IMR-90 (cell line): ENCODE measurements around the gene CANT1. TPM values are rescaled to one million over a fixed set of nuclear protein-coding genes. Genes with fewer than 3 reads are reported as not detected.

Source experiments
- ATAC-seq: fragments of 200-7000 bp; cut with Tn5 transposase; 2 replicates; pipeline ENCODE4 v1.9.1; 2020; ENCODE audit warnings: low read depth, mild to moderate bottlenecking, moderate library complexity
- BruUV-seq: library from RNA; stranded (reverse); fragments of 400-500 nt; replicated peaks from 2 replicates; lab custom pipeline; 2021; lab: Mats Ljungman, UMichigan
- CTCF ChIA-PET: fragments of 300-600 bp; formaldehyde crosslinking; extraction: SDS; loops from one replicate; lab custom pipeline; 2021; ENCODE audit warnings: antibody characterized with exemption; lab: Yijun Ruan, JAX
- POLR2A ChIA-PET: fragments of 300-600 bp; sonication (Branson Sonifier 250); formaldehyde crosslinking; loops from one replicate; lab custom pipeline; 2022; ENCODE audit warnings: antibody characterized with exemption; ENCODE audit not compliant: unreplicated experiment; lab: Charles Lee
- DNase-seq: peaks from one replicate; pipeline ENCODE4 v3.0.0; 2013
- H2AFZ ChIP-seq: replicated peaks from 2 replicates; pipeline ENCODE3; 2013; ENCODE audit warnings: low read length, mild to moderate bottlenecking; ENCODE audit not compliant: poor library complexity
- H2AK5ac ChIP-seq: 2 replicates; pipeline ENCODE4 v1.6.1; 2013; ENCODE audit warnings: low read depth, low read length, inconsistent platforms
- H2AK9ac ChIP-seq: replicated peaks from 2 replicates; pipeline ENCODE3; 2013; ENCODE audit warnings: mild to moderate bottlenecking, low read depth, low read length, moderate library complexity; ENCODE audit not compliant: poor library complexity
- H2BK120ac ChIP-seq: 2 replicates; pipeline ENCODE4 v1.6.1; 2013; ENCODE audit warnings: low read depth, low read length, inconsistent platforms
- H2BK15ac ChIP-seq: 3 replicates; pipeline ENCODE4 v1.6.1; 2013; ENCODE audit warnings: low read depth, low read length, inconsistent platforms
- H2BK20ac ChIP-seq: 2 replicates; pipeline ENCODE4 v1.6.1; 2013; ENCODE audit warnings: low read depth, mild to moderate bottlenecking, inconsistent platforms, low read length, moderate library complexity
- H2BK5ac ChIP-seq: 2 replicates; pipeline ENCODE4 v1.6.1; 2013; ENCODE audit warnings: mild to moderate bottlenecking, low read depth, low read length, inconsistent platforms; ENCODE audit not compliant: poor library complexity, severe bottlenecking
- H3K14ac ChIP-seq: replicated peaks from 2 replicates; pipeline ENCODE4 v1.6.1; 2013; ENCODE audit warnings: low read depth, low read length, inconsistent platforms
- H3K18ac ChIP-seq: 2 replicates; pipeline ENCODE4 v1.6.1; 2013; ENCODE audit warnings: low read depth, low read length, control low read depth
- H3K23ac ChIP-seq: 2 replicates; pipeline ENCODE4 v1.6.1; 2013; ENCODE audit warnings: low read depth, low read length, inconsistent platforms
- H3K27ac ChIP-seq: 2 replicates; pipeline ENCODE4 v1.5.1; 2013; ENCODE audit warnings: mild to moderate bottlenecking, control low read depth, low read length; ENCODE audit not compliant: insufficient read depth
- H3K27me3 ChIP-seq: 2 replicates; pipeline ENCODE4 v1.6.1; 2013; ENCODE audit warnings: low read length; ENCODE audit not compliant: control insufficient read depth, insufficient read depth
- H3K36me3 ChIP-seq: 2 replicates; pipeline ENCODE4 v1.6.1; 2013; ENCODE audit warnings: low read length, mixed read lengths; ENCODE audit not compliant: control insufficient read depth, insufficient read depth
- H3K4ac ChIP-seq: 2 replicates; pipeline ENCODE4 v1.6.1; 2013; ENCODE audit warnings: low read depth, low read length, inconsistent platforms
- H3K4me1 ChIP-seq: 2 replicates; pipeline ENCODE4 v1.6.1; 2013; ENCODE audit warnings: low read length, mixed read lengths; ENCODE audit not compliant: control insufficient read depth, insufficient read depth
- H3K4me2 ChIP-seq: 2 replicates; pipeline ENCODE4 v1.6.1; 2013; ENCODE audit warnings: low read depth, mild to moderate bottlenecking, control low read depth, low read length, moderate library complexity
- H3K4me3 ChIP-seq: 2 replicates; pipeline ENCODE4 v1.5.1; 2013; ENCODE audit warnings: low read depth, mild to moderate bottlenecking, control low read depth, low read length, moderate library complexity; ENCODE audit not compliant: insufficient read depth
- H3K56ac ChIP-seq: 2 replicates; pipeline ENCODE4 v1.6.1; 2013; ENCODE audit warnings: low read length, inconsistent platforms; ENCODE audit not compliant: insufficient read depth; ENCODE audit errors: extremely low read depth
- H3K79me1 ChIP-seq, 2 experiments: 2 replicates each; pipeline ENCODE4 v1.6.1; 2013; ENCODE audit warnings: low read length in 2 of 2, inconsistent platforms in 1 of 2, low read depth in 1 of 2
- H3K9ac ChIP-seq: 2 replicates; pipeline ENCODE4 v1.6.1; 2013; ENCODE audit warnings: low read depth, low read length, control low read depth
- H3K9me1 ChIP-seq: 2 replicates; pipeline ENCODE4 v1.6.1; 2013; ENCODE audit warnings: low read length, inconsistent platforms; ENCODE audit not compliant: insufficient read depth
- H3K9me3 ChIP-seq: 2 replicates; pipeline ENCODE4 v1.6.1; 2013; ENCODE audit warnings: low read length; ENCODE audit not compliant: control insufficient read depth, insufficient read depth
- H4K20me1 ChIP-seq: 2 replicates; pipeline ENCODE4 v1.6.1; 2013; ENCODE audit warnings: low read length, inconsistent platforms; ENCODE audit not compliant: insufficient read depth
- H4K5ac ChIP-seq: 2 replicates; pipeline ENCODE4 v1.6.1; 2013; ENCODE audit warnings: mild to moderate bottlenecking, low read depth, low read length, control low read depth
- H4K8ac ChIP-seq, 2 experiments: 2 replicates each; pipeline ENCODE4 v1.6.1; 2013; ENCODE audit warnings: low read depth in 2 of 2, low read length in 2 of 2, control low read depth in 1 of 2, inconsistent platforms in 1 of 2
- H4K91ac ChIP-seq: 2 replicates; pipeline ENCODE4 v1.6.1; 2013; ENCODE audit warnings: low read depth, low read length, inconsistent platforms; ENCODE audit not compliant: insufficient read depth
- CEBPB ChIP-seq: IDR thresholded peaks from 2 replicates; pipeline ENCODE4 v1.6.1; 2012; ENCODE audit warnings: low read depth, low read length, improper control_type of control experiment
- MAFK ChIP-seq: IDR thresholded peaks from 2 replicates; pipeline ENCODE4 v1.6.1; 2012; ENCODE audit warnings: low read depth, low read length, improper control_type of control experiment
- MAZ ChIP-seq: IDR thresholded peaks from 2 replicates; pipeline ENCODE4 v1.6.1; 2012; ENCODE audit warnings: low read depth, mild to moderate bottlenecking, low read length, improper control_type of control experiment, moderate library complexity, borderline replicate concordance
- MXI1 ChIP-seq: IDR thresholded peaks from 2 replicates; pipeline ENCODE4 v1.6.1; 2012; ENCODE audit warnings: low read depth, mild to moderate bottlenecking, low read length, moderate library complexity, borderline replicate concordance
- NFE2L2 ChIP-seq: fragments of 150-350 bp; IDR thresholded peaks from 2 replicates; pipeline ENCODE4 v1.6.1; 2016; ENCODE audit warnings: low read depth, mild to moderate bottlenecking, low read length
- RAD21 ChIP-seq: IDR thresholded peaks from 2 replicates; pipeline ENCODE4 v1.6.1; 2012; ENCODE audit warnings: low read length, improper control_type of control experiment
- RFX5 ChIP-seq: IDR thresholded peaks from 2 replicates; pipeline ENCODE4 v1.8.0; 2012; ENCODE audit warnings: low read depth, mild to moderate bottlenecking, low read length, moderate library complexity
- SMC3 ChIP-seq: fragments of 150-350 bp; IDR thresholded peaks from 2 replicates; pipeline ENCODE4 v1.6.1; 2016; ENCODE audit warnings: low read depth, mild to moderate bottlenecking, antibody characterized with exemption, low read length, moderate library complexity
- WGBS, 2 experiments: methylation state at CpG; one replicate each; pipeline versions ENCODE4 v1.1.5 to v1.1.7; 2013; ENCODE audit warnings: missing lambda C conversion rate in 2 of 2; ENCODE audit not compliant: insufficient read length in 1 of 2; ENCODE audit errors: extremely low coverage in 2 of 2; 5-methylcytosine and 5-hydroxymethylcytosine counted together
- dilution Hi-C: fragments of 300-500 bp; cut with HindIII; formaldehyde crosslinking; loops from one replicate; pipeline ENCODE4 v1.14.3; 2018; ENCODE audit warnings: low sequenced_read_pairs; ENCODE audit not compliant: unreplicated experiment
- in situ Hi-C: fragments of 300-500 bp; cut with MboI; formaldehyde crosslinking; loops from 3 replicates; pipeline ENCODE4 v1.14.3; 2019; ENCODE audit warnings: low sequenced_read_pairs, inconsistent platforms, mixed read lengths
- intact Hi-C: fragments of 100-400 bp; cut with micrococcal nuclease; formaldehyde crosslinking; loops from 2 replicates; pipeline ENCODE4 v1.10.0; 2022
- polyA plus RNA-seq, 3 experiments: library from polyadenylated mRNA; depleted of rRNA; stranded (reverse); fragments of >200 nt; gene quantifications; 2 replicates each; pipeline ENCODE4 v1.2.3, GENCODE V29; 2012; ENCODE audit warnings: low replicate concordance in 1 of 3
- total RNA-seq: library from RNA; depleted of rRNA; stranded (reverse); fragments of >200 nt; gene quantifications from 2 replicates; pipeline ENCODE4 v1.2.3, GENCODE V29; 2012
- TF ChIP-seq, protein P1 (sequence below): fragments of 150-350 bp; IDR thresholded peaks from 2 replicates; pipeline ENCODE4 v1.6.1; 2017; ENCODE audit warnings: mild to moderate bottlenecking, antibody characterized with exemption, low read length, low read depth
- TF ChIP-seq, protein P2 (sequence below): conservative IDR thresholded peaks from 2 replicates; pipeline ENCODE4 v1.5.1; 2012; ENCODE audit warnings: mild to moderate bottlenecking, low read depth, low read length, improper control_type of control experiment
- TF ChIP-seq, protein P3 (sequence below): fragments of 150-350 bp; IDR thresholded peaks from 2 replicates; pipeline ENCODE4 v1.6.1; 2016; ENCODE audit warnings: low read depth, mild to moderate bottlenecking, low read length, moderate library complexity, borderline replicate concordance

Gene CANT1
- total and polyA plus RNA-seq, 2 of the 4 experiments (the other 2 are of a cell fraction): 51.8 to 73.4 TPM

GRCh38 chr17:79000396-79001189, 9.0 kb downstream of the CANT1 start:
- Histone ChIP-seq H4K5ac (no peak overlapping the region), H2AK5ac (no peak overlapping the region), H3K79me1 (peaks cover 25 to 80% of the 10 kb centered on the region in 2 experiments), H2BK15ac (no peak overlapping the region), H3K9me1 (no peaks in the 10 kb centered on the region; the same call in 1 of the 2 replicates), H3K4me1 (no peaks in the 10 kb centered on the region), H3K9ac (no peak overlapping the region), H3K4me2 (no peak overlapping the region), H2BK5ac (no peak overlapping the region), H2AFZ (no peak overlapping the region), H3K14ac (no peak overlapping the region), H3K56ac (no peak overlapping the region), H3K27ac (no peak overlapping the region), H3K4me3 (no peak overlapping the region), H4K8ac (no peak overlapping the region), H3K9me3 (no peaks in the 10 kb centered on the region), H3K4ac (no peak overlapping the region), H4K20me1 (peaks cover 75% of the 10 kb centered on the region), H2BK20ac (no peak overlapping the region), H2AK9ac (no peak overlapping the region), H4K91ac (no peak overlapping the region), H3K18ac (no peak overlapping the region), H2BK120ac (no peak overlapping the region), H3K27me3 (no peaks in the 10 kb centered on the region), H3K36me3 (peaks cover 38% of the 10 kb centered on the region), H3K23ac (no peak overlapping the region)
- ChIA-PET POLR2A (no interaction called here), CTCF (no interaction called here)
- in situ Hi-C loops: no loop called here
- WGBS, 2 experiments: 95% methylated on average over 18 of the region's 25 CpGs; no CpG with 5 or more reads in 1 of the 2 experiments
- dilution Hi-C loops: no loop called here
- TF ChIP-seq SMC3: no peak
- TF ChIP-seq, protein P1, sequence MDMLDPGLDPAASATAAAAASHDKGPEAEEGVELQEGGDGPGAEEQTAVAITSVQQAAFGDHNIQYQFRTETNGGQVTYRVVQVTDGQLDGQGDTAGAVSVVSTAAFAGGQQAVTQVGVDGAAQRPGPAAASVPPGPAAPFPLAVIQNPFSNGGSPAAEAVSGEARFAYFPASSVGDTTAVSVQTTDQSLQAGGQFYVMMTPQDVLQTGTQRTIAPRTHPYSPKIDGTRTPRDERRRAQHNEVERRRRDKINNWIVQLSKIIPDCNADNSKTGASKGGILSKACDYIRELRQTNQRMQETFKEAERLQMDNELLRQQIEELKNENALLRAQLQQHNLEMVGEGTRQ: no peak
- TF ChIP-seq CEBPB: no peak
- no peak for TF ChIP-seq RFX5
- TF ChIP-seq, protein P2, sequence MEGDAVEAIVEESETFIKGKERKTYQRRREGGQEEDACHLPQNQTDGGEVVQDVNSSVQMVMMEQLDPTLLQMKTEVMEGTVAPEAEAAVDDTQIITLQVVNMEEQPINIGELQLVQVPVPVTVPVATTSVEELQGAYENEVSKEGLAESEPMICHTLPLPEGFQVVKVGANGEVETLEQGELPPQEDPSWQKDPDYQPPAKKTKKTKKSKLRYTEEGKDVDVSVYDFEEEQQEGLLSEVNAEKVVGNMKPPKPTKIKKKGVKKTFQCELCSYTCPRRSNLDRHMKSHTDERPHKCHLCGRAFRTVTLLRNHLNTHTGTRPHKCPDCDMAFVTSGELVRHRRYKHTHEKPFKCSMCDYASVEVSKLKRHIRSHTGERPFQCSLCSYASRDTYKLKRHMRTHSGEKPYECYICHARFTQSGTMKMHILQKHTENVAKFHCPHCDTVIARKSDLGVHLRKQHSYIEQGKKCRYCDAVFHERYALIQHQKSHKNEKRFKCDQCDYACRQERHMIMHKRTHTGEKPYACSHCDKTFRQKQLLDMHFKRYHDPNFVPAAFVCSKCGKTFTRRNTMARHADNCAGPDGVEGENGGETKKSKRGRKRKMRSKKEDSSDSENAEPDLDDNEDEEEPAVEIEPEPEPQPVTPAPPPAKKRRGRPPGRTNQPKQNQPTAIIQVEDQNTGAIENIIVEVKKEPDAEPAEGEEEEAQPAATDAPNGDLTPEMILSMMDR: no peak
- TF ChIP-seq RAD21: no peak
- TF ChIP-seq, protein P3, sequence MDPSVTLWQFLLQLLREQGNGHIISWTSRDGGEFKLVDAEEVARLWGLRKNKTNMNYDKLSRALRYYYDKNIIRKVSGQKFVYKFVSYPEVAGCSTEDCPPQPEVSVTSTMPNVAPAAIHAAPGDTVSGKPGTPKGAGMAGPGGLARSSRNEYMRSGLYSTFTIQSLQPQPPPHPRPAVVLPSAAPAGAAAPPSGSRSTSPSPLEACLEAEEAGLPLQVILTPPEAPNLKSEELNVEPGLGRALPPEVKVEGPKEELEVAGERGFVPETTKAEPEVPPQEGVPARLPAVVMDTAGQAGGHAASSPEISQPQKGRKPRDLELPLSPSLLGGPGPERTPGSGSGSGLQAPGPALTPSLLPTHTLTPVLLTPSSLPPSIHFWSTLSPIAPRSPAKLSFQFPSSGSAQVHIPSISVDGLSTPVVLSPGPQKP: no peak
- TF ChIP-seq MAFK: no peak
- no peak for TF ChIP-seq NFE2L2
- TF ChIP-seq MXI1: no peak
- no peak for TF ChIP-seq MAZ
- BruUV-seq: no TSS peak
- ATAC-seq (no peak), DNase-seq (no peak)
- intact Hi-C loops: no loop called here
